ENCODE measurements around the gene ESF1. TPM values are rescaled to one million over a fixed set of nuclear protein-coding genes. Genes with fewer than 3 reads are reported as not detected.

The ESF1 gene
- total and polyA plus RNA-seq, 2 experiments from 2014 or later, result 20.5 to 71.7 TPM

DNA sequence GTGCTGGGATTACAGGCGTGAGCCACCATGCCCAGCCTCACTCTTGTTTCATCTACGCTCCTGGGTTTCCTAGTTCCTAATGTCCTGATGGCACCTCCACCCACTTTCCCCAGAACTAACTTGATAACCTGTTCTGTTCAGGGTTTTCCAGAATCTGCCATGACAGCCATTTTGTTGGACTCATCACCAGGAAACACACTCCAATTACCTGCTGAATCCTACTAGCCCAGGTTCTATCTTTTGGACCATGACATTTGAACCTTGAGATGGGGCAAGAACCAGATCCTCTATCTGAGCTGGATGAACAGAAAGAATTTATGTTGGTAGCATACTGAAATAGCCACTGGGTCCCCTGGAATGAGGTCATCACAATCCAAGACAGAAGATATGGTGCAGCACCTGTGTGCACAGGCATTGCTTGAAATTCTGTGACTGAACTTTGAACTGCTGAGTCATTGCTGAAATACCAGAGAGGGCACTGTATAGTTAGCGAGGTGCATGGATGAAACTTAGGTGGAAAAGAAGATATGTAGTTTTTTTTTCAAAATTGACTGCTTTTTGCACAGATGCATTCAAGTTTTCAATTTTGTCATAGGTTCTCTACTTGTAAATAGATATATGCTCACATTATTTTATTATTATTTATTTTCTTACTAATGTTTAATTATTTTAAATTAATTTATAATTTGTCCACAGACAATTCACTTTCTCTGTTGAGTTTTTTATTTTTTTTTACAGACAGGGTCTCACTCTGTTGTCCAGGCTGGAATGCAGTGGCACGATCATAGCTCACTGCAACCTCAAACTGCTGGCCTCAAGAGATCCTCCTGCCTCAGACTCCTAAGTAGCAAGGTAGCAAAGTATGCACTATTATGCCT, 103.2 kb downstream of the ESF1 start:
- H3F3A ChIP-seq (replicated peaks; ENCODE audit: low read depth), result no peaks in the 10 kb centered on the region
- H3K79me2 ChIP-seq (replicated peaks; ENCODE audit: insufficient read depth), result no peaks in the 10 kb centered on the region
- no peak overlapping the region for H2AFZ ChIP-seq
- no peaks in the 10 kb centered on the region for H3K27me3 ChIP-seq (ENCODE audit: insufficient read depth)
- Mint-ChIP-seq H3K27me3 (ENCODE audit: insufficient read depth, low read depth, poor library complexity) (peaks cover 1% of the 10 kb centered on the region), H3K4me3 (no peak overlapping the region), H3K9me3 (no peaks in the 10 kb centered on the region), H3K4me1 (no peaks in the 10 kb centered on the region), H3K36me3 (ENCODE audit: low read depth) (no peaks in the 10 kb centered on the region), H3K27ac (no peak overlapping the region)
- TF ChIP-seq, protein P1, sequence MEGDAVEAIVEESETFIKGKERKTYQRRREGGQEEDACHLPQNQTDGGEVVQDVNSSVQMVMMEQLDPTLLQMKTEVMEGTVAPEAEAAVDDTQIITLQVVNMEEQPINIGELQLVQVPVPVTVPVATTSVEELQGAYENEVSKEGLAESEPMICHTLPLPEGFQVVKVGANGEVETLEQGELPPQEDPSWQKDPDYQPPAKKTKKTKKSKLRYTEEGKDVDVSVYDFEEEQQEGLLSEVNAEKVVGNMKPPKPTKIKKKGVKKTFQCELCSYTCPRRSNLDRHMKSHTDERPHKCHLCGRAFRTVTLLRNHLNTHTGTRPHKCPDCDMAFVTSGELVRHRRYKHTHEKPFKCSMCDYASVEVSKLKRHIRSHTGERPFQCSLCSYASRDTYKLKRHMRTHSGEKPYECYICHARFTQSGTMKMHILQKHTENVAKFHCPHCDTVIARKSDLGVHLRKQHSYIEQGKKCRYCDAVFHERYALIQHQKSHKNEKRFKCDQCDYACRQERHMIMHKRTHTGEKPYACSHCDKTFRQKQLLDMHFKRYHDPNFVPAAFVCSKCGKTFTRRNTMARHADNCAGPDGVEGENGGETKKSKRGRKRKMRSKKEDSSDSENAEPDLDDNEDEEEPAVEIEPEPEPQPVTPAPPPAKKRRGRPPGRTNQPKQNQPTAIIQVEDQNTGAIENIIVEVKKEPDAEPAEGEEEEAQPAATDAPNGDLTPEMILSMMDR (conservative IDR thresholded peaks at IDR 0.05; ENCODE audit: low read depth in 2 of 2), result no peak
- TF ChIP-seq CREB1 (CRISPR knock-in tag; IDR thresholded peaks at IDR 0.05; ENCODE audit: low read depth) (no peak), JUNB (IDR thresholded peaks at IDR 0.05; ENCODE audit: unreplicated experiment) (no peak), EZH2phosphoT487 (IDR thresholded peaks at IDR 0.05; ENCODE audit: unreplicated experiment) (no peak), POLR2AphosphoS5 (IDR thresholded peaks at IDR 0.05; ENCODE audit: low read depth) (no peak), ZNF114 (CRISPR knock-in tag; IDR thresholded peaks at IDR 0.05) (no peak), STAT1 (IDR thresholded peaks at IDR 0.05; ENCODE audit: unreplicated experiment) (no peak), NANOG (IDR thresholded peaks at IDR 0.05; ENCODE audit: borderline replicate concordance) (no peak), ZNF331 (CRISPR knock-in tag; IDR thresholded peaks at IDR 0.05; ENCODE audit: low read depth) (no peak), EZH2 (IDR thresholded peaks at IDR 0.05; ENCODE audit: low read depth, unreplicated experiment) (no peak)
- TF ChIP-seq, protein P2, sequence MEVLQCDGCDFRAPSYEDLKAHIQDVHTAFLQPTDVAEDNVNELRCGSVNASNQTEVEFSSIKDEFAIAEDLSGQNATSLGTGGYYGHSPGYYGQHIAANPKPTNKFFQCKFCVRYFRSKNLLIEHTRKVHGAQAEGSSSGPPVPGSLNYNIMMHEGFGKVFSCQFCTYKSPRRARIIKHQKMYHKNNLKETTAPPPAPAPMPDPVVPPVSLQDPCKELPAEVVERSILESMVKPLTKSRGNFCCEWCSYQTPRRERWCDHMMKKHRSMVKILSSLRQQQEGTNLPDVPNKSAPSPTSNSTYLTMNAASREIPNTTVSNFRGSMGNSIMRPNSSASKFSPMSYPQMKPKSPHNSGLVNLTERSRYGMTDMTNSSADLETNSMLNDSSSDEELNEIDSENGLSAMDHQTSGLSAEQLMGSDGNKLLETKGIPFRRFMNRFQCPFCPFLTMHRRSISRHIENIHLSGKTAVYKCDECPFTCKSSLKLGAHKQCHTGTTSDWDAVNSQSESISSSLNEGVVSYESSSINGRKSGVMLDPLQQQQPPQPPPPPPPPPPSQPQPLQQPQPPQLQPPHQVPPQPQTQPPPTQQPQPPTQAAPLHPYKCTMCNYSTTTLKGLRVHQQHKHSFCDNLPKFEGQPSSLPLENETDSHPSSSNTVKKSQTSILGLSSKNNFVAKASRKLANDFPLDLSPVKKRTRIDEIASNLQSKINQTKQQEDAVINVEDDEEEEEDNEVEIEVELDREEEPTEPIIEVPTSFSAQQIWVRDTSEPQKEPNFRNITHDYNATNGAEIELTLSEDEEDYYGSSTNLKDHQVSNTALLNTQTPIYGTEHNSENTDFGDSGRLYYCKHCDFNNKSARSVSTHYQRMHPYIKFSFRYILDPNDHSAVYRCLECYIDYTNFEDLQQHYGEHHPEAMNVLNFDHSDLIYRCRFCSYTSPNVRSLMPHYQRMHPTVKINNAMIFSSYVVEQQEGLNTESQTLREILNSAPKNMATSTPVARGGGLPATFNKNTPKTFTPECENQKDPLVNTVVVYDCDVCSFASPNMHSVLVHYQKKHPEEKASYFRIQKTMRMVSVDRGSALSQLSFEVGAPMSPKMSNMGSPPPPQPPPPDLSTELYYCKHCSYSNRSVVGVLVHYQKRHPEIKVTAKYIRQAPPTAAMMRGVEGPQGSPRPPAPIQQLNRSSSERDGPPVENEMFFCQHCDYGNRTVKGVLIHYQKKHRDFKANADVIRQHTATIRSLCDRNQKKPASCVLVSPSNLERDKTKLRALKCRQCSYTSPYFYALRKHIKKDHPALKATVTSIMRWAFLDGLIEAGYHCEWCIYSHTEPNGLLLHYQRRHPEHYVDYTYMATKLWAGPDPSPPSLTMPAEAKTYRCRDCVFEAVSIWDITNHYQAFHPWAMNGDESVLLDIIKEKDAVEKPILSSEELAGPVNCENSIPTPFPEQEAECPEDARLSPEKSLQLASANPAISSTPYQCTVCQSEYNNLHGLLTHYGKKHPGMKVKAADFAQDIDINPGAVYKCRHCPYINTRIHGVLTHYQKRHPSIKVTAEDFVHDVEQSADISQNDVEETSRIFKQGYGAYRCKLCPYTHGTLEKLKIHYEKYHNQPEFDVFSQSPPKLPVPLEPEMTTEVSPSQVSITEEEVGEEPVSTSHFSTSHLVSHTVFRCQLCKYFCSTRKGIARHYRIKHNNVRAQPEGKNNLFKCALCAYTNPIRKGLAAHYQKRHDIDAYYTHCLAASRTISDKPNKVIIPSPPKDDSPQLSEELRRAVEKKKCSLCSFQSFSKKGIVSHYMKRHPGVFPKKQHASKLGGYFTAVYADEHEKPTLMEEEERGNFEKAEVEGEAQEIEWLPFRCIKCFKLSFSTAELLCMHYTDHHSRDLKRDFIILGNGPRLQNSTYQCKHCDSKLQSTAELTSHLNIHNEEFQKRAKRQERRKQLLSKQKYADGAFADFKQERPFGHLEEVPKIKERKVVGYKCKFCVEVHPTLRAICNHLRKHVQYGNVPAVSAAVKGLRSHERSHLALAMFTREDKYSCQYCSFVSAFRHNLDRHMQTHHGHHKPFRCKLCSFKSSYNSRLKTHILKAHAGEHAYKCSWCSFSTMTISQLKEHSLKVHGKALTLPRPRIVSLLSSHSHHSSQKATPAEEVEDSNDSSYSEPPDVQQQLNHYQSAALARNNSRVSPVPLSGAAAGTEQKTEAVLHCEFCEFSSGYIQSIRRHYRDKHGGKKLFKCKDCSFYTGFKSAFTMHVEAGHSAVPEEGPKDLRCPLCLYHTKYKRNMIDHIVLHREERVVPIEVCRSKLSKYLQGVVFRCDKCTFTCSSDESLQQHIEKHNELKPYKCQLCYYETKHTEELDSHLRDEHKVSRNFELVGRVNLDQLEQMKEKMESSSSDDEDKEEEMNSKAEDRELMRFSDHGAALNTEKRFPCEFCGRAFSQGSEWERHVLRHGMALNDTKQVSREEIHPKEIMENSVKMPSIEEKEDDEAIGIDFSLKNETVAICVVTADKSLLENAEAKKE (CRISPR knock-in tag; IDR thresholded peaks at IDR 0.05), result no peak
- TF ChIP-seq, protein P3, sequence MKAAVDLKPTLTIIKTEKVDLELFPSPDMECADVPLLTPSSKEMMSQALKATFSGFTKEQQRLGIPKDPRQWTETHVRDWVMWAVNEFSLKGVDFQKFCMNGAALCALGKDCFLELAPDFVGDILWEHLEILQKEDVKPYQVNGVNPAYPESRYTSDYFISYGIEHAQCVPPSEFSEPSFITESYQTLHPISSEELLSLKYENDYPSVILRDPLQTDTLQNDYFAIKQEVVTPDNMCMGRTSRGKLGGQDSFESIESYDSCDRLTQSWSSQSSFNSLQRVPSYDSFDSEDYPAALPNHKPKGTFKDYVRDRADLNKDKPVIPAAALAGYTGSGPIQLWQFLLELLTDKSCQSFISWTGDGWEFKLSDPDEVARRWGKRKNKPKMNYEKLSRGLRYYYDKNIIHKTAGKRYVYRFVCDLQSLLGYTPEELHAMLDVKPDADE (IDR thresholded peaks at IDR 0.05), result no peak
- TF ChIP-seq, protein P4, sequence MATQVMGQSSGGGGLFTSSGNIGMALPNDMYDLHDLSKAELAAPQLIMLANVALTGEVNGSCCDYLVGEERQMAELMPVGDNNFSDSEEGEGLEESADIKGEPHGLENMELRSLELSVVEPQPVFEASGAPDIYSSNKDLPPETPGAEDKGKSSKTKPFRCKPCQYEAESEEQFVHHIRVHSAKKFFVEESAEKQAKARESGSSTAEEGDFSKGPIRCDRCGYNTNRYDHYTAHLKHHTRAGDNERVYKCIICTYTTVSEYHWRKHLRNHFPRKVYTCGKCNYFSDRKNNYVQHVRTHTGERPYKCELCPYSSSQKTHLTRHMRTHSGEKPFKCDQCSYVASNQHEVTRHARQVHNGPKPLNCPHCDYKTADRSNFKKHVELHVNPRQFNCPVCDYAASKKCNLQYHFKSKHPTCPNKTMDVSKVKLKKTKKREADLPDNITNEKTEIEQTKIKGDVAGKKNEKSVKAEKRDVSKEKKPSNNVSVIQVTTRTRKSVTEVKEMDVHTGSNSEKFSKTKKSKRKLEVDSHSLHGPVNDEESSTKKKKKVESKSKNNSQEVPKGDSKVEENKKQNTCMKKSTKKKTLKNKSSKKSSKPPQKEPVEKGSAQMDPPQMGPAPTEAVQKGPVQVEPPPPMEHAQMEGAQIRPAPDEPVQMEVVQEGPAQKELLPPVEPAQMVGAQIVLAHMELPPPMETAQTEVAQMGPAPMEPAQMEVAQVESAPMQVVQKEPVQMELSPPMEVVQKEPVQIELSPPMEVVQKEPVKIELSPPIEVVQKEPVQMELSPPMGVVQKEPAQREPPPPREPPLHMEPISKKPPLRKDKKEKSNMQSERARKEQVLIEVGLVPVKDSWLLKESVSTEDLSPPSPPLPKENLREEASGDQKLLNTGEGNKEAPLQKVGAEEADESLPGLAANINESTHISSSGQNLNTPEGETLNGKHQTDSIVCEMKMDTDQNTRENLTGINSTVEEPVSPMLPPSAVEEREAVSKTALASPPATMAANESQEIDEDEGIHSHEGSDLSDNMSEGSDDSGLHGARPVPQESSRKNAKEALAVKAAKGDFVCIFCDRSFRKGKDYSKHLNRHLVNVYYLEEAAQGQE (IDR thresholded peaks at IDR 0.05; ENCODE audit: unreplicated experiment), result no peak
- peaks cover 3% of the 10 kb centered on the region for H3K9me2 ChIP-seq (ENCODE audit: insufficient read depth)
- no peaks in the 10 kb centered on the region for H3K36me3 ChIP-seq (ENCODE audit: insufficient read depth)
- no peak for DNase-seq (ENCODE audit: low spot score)
- no peaks in the 10 kb centered on the region for H3K4me1 ChIP-seq (ENCODE audit: insufficient read depth)
- H3K4me2 ChIP-seq, result no peak overlapping the region
- no peaks in the 10 kb centered on the region for H4K20me1 ChIP-seq (replicated peaks; ENCODE audit: insufficient read depth)
- no peak overlapping the region for H3K27ac ChIP-seq (ENCODE audit: low read depth)
- no peak overlapping the region for H3K4me3 ChIP-seq
- no peak for ATAC-seq
